NCI-H1436 treated with DMSO at 0.1 percent for 48 hours (cell line): ENCODE data around the gene WDR45B.
"Not testable (repeated sequence)": the region's sequence is repeated elsewhere in the genome, so short reads cannot be mapped to it uniquely, and the experiment has no call there.

Experiments used
- DNase-seq: peaks from one replicate; lab custom pipeline; 2025; lab: John Stamatoyannopoulos, UW

Gene WDR45B

DNA sequence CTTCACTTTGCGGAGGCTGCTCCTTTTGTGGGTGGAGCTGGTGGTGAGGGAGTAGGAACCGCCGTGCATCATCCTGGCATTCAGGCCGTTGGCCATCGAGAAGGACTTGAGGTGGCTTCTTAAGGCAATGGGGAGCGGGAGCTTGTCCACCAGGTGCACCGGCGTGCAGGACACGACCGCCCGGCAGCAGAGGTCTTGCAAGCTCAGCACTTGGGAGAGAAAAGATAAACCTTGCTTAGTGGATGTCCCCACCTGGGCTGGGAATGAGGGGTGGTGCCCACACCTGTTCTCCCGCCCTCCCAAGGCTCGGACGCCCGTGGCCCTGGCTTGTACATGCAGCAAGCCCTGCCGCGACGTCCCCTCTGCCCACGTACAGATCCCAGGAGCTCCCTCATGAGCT is 9.7 kb upstream of the WDR45B start:
- DNase-seq: no peak

DNA sequence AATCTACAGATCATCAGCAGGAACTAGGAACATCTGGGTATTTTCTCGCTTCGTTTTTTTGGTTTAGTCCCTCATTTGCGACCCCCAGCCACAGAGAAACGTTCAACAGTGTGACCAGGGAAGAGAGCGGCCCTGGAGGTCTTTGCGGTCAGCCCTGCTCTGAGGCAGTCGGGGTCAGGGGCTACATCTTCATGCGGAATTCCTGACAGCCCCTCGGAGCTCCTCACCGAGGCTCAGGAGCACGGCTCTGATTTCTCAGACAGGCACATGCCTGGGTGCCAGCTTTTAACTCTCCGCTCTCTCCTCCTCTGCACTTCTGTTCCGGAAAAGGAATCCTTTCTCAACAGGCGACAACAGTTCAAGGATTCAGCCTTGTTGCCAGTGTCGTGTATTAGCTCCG is 8.0 kb upstream of the WDR45B start:
- no peak for DNase-seq

DNA sequence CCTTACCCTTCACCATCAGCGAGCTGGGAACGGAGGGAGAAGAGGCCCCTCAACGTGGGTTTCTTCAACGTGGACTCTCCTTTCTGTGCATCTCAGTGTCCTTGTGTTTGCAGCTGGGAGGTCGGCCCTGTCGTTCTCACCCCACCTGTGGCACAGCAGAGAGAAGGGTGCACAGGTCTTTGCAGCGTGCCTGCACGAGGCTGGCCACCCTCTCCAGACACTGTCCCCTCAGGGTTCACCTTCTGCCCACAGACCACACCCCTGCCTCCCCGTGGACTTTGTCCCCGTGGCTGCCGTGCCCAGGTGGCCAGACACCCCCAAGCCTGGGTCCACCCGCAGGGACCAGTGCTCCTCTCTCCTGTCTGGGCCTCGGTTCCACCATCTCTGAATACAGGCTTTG is 7.3 kb upstream of the WDR45B start:
- DNase-seq: no peak

DNA sequence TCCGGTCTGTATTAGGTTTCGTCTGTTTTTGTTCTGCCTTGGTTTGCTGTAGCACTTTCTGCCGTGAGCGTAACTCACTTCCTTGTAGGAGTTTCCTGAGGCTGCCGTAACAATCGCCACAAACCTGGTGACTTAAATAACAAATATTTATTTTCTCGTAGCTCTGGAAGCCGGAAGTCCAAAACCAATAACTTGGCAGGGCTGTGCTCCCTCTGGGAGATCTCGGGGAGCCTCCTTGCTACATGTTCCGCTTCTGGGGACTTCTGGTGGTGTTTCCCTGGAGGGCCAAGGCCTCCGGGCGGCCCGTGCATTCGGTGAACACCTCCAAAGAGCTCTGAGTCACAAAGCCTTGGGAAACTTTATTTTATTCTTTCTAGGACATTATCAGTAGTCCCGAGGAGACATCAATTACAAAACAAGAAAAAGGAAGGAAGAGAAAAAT is 6.8 kb upstream of the WDR45B start:
- DNase-seq: no peak

DNA sequence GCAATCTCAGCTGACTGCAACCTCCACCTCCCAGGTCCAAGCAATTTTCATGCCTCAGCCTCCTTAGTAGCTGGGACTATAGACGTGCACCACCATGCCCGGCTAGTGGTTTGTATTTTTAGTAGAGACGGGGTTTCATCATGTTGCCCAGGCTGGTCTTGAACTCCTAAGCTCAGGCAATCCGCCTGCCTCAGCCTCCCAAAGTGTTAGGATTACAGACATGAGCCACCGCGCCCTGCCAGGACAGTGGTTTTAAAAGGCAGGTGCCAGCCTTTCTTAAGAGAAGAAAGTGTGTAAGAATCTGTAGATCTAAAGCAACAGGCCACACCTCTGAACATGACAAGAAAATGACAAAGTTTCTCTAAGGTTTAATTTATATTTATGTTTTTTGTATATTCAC is 6.4 kb upstream of the WDR45B start:
- not testable (repeated sequence) for DNase-seq

DNA sequence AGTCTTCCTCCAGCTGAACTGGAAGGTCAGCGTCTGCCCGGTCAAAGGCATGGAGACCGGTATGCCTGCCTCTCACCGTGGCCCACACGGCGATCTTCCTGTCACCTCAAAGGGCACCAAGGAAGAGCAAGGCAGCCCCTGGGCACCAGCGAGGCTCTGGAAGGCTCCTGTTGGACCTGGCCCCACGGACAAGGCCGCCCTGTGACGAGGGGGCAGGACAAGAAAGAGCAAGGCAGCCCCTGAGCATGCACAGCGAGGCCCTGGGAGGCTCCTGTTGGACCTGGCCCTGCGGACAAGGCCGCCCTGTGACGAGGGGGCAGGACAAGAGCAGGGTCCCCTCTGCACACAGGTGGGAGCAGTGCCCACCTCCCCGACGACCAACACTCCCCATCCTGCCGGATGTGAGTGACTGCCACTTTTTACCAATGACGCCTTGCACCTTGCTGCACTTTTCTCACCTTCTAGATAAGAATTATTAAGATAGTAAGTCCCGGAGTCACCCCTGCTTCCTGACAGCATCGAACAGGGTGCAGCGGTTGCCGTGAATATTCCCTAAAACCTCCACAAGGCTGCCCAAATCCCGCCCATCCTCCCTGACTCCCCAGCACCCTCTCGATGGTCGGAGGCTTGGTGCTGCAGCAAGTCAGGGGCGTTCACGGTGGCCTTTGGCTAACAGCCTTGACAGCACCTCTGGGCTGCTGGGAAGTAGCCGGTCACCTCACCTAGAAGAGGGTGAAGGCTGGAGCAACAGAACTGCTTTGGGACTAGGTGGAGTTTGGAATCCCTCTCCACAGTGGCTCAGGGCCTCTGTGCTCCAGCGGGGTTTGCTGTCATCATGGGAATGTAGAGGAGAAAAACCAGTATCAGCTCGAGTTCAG is 5.6 kb upstream of the WDR45B start:
- DNase-seq: no peak

DNA sequence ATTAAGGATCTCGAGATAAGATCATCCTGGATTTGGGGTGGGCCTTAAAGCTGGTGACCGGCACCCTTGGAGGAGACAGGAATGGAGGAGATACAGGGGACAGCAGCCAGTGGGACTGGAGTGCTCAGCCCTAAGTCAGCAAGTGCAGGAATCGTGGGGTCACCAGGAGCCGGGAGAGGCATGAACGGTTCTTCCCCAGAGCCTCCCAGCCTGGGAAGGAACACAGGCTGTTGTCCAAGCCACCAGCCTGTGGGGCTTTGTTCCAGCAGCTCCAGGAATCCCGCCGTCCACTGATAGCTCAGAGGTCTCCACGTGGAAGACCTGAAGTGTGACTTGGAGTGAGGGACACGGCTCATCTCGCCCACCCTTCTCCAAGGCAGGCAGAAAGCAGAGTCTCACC is 2.5 kb upstream of the WDR45B start:
- DNase-seq: no peak

DNA sequence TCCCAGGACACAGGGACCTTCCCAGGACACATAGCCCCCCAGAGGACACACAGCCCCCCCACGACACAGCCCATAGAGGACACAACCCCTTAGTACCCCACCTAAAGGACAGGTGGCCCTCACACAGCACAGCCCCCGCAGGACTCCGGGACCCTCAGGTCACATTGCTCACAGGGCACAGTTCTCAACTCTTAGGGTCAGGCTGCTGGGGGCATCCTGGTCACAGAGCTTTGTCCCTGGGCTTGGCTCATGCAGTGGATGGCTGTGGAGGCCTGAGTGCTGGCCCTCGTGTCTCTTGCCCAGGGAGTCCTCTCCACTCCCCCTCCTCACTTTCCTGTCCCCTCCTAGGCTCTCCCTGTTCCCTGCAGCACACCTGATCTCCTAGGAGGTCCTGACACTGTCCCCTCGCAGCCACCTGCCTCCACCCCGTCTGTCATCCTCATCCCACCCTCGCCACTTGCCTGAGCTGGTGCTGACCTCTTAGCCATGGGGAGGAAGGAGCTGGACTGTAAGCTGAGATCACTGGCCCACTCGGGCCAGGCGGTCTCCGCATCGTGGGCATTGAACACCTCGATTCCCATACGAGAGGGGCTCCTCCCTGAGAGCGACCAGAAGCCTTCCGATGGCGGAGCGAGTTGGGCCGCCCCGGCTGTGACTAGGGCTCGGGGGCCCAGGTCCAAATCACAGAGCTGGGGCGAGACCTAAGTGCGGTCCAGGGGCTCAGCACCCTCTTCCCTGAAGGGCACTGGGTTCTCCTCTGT is 1.4 kb upstream of the WDR45B start:
- no peak for DNase-seq

DNA sequence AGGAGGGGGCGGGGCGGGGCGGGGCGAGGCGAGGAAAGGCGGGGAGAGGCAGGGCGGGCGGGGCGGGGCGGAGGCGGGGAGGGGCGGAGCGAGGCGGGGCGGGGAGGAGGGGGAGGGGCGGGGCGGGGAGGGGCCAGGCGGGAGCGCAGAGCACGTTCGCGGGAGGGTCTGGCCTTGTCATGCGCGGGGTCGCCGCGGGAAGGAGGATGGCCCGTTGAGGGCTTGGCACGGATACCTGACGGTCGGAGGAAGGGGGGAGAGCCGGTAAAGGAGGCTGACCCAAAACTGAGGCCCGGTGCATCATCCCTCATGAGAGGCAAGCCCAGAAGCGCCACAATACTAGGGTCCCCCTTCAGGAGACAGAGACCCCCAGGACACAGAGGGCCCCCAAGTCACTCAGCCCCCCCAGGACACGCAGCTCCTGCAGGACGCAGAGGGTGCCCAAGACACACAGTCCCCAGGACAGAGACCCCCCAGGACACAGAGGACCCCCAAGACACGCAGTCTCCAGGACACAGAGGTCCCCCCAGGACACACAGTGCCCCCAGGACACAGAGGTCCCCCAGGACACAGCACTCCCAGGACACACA is 593 bp upstream of the WDR45B start:
- no peak for DNase-seq

DNA sequence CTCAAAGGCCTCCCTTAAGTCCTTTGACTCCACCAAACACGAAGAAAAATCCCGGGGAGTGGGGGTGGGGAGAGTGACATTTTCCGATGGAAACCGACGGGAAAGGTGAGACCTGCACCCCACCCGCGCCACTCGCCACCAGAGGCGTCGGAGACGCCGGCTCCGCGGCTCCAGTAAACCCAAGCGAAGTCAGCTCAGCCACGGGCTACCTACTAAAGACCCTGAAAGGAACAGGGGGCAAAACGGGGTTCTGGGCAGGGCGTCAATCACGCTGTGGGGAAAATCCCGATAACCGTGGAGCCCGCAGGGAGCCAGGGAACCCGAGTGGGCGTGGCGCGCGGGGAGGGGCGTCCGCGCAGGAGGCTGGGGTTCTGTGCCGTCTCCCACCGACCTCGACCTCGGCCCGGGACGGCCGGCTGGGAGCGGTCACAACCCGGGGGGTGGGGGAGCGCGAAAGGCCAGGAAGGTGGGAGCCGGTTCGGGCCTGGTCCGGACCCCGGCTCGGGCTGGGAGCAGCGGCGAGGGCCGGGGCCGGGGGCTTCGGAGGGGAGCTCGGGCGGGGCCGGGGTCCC is 565 bp downstream of the WDR45B start:
- DNase-seq: no peak

DNA sequence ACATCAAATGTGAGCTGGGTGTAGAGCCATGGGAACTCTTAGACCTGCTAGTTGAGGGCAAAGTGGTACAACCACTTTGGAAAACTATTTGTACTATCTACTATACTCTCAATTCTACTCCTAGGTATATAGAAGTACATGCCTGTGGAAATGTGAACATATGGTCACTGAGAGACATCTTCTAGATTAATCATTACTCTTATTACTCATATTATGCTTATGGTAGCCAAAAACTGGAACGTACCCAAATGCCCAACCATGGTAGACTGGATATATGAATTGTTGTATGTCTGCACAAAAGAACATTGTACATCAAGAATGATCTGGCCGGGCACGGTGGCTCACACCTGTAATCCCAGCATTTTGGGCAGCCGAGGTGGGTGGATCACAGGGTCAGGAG is 2.7 kb downstream of the WDR45B start:
- DNase-seq: no peak

DNA sequence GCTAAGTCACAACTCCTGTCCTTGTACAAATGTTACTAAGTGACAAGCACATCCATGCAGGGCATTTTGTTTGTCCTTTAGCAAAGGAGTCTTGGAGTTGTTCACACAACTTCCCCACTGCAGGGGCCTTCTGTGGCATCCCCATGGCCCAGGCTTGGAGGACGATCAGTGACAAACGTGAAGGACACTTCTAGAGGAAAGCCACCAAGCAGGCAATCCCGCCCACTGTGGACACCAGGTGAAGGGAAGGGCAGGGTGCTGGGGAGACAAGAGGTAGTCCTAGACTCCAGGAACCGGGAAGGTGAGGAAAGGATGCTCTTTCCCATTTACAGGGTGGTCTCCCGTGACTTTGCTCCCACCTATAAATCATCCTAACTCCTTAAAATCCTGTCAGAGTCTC is 4.1 kb downstream of the WDR45B start:
- no peak for DNase-seq

DNA sequence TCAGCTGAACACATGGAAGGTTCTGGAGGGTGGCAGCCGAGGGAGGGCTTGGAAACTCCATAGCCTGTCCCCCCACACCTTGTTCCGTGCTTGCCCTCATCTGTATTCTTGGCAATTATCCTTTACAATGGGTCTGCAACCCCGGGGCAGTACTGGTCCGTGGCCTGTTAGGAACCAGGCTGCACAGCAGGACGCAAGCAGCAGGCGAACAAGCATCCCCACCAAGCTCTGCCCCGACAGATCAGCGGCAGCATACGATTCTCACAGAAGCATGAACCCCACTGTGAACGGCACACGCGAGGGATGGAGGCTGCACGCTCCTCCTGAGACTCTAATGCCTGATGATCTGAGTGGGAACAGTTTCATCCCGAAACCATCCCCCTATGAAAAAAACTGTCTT is 6.2 kb downstream of the WDR45B start:
- no peak for DNase-seq

DNA sequence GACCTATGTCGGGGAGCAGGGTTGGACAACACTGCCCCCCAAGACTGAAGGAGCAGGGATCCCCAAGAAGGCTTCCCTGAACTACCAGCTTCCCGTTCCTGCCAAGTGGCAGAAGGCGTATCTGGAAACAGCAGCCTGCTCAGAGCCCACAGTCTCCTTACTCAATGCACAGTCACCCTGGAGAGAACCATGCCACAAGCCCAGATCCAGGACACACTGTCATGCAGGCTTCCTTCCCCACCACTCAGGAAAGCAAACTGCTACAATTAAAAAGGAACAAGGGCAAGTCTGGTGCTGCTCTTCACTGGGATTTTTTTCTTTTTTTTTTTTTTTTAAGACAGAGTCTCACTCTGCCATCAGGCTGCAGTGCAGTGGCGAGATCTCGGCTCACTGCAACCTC is 8.2 kb downstream of the WDR45B start:
- no peak for DNase-seq

DNA sequence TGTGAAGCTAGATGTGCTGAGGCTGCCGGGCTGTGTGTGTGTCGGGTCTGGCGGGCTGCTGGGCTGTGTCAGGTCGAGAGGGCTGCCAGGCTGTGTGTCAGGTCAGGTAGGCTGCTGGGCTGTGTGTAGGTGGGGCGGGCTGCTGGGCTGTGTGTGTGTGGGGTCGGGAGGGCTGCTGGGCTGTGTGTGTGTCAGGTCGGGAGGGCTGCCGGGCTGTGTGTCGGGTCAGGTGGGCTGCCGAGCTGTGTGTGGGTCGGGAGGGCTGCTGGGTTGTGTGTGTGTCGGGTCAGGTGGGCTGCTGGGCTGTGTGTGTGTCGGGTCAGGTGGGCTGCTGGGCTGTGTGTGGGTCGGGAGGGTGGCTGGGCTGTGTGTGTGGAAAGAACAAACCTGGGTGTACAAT is 8.6 kb downstream of the WDR45B start:
- DNase-seq: no peak

DNA sequence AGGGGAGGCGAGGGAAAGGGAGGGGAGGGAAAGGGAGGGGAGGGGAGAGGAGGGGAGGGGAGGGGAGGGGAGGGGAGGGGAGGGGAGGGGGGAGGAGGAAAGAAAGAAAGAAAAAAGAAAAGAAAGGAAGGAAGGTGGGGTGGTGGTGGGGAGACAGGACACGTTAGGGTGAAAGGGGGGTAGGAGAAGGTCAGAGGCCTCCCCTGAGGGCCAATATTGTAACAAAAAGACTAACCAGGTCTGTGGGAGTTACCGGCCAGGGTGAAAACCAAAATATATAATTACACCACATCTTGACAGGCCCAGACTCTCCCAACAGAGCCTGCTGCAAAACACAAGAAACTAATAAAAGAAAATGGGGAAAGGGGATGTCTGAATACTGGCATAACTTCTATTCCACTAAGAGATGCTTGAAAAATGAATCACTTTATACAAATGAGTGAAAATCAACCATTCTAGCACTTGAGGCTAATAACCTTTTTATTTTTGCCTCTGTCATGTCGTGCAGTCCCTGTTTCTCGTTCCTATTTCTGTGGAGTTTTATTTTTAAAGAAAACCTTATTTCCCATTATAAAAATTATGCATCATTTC is 10.0 kb downstream of the WDR45B start:
- no peak for DNase-seq

DNA sequence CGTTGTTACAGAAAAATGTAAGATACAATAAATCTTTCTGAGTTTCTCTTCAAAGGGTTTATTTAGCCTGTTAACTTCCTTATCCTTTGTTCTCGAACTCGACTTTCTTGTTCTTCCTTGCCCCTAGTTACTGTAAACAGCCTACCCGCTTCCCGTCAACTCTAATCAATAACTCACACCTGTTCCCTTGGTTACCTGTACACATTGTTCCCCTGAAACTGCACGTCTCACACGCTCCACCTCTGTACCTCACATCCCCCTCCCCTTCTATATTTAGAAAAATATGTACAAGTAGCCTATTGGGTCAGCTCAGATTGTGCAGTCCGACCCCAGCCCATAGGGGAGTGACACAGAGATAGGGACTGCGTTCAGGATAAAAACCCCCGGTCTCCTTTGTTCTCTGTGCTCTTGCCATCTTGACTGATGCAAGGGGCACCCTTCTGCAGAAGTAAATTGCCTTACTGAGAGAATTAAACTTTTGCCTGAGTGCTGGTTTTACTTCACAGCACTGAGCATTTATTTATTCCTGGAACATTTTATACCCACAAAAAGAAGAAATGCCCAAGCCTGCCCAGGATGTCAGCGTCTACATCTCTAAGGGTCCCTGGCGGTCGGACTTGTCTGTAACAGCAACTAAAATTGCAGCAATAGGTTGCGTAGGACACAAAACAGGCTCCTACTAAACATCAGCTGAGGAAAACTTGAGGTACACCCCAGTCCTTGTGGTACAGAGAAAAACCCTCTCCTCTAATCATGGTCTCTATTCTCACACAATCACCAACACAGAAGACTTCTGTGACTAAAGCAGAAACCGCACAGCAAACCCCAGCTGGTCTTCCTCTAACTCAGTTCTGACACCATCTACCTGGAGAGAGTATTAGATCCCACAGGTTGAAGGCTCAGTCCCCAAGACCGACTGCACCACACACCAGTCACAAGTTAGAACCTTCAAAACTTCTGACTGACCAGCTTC is 11.3 kb downstream of the WDR45B start:
- no peak for DNase-seq

DNA sequence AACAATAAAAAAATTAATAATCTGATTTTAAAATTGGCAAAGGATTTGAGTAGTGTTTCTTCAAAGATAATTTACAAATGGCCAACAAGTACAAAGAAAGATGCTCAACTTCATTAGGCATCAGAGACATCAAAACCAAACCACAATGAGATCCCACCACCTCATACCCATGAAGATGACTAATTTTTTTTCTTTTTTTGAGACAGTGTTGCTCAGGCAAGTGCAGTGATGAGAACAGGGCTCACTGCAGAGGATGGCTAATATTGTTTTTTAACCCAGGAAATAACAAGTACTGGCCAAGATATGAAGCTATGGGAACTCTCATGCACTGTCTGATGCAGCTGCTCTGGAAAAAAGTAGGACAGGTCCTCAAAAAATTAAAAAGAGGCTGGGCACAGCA is 14.9 kb downstream of the WDR45B start:
- no peak for DNase-seq

DNA sequence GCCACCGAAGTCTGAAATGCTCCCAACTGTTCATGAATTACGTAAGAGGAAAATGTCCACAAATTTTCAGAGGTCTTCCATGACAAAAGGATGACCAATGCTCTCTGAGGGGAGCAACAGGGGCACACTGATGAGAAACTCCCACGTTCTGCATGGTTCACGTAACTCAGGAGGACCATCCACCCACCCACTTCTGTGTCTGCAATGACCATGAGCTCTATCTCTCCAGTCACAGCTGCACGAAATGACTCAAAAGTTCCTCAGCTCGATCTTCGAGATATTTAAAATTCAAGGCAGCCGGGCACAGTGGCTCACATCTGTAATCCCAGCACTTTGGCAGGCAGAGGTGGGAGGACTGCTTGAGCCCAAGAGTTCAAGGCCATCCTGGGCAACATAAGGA is 15.8 kb downstream of the WDR45B start:
- DNase-seq: no peak

DNA sequence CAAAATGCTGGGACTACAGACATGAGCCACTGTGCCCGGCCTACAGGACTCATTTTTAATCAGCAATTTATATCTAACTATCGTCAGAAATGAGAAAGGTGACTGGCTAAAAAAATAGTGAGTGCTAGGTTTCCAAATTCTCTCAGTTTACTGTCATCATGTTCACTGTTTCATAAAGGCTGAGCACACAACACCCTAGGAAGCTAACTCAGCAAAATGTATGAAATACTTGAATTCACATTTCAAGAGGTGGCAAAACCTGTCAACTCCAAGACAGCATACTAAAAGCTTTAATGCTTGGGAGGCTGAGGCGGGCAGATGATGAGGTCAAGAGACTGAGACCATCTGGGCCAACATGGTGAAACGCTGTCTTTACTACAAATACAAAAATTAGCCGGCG is 16.7 kb downstream of the WDR45B start:
- no peak for DNase-seq

DNA sequence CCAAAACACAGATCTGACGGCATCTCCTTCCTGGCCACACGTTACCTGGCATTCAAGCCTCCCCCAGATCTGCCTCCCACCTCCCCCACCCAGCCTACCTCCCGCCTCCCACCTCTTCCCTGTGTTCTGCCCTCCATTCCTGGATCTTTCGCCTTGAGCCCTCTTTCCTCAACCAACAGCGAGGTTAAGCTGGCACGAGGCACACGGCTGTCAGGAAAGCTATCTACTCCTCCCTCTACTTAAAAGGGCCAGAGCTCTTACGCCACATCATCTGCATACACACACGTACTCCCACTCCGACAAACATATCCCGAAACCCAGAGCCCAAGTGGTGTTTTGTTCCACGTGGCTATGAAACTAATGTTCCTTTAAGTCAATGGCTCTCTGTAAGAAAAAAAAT is 18.0 kb downstream of the WDR45B start:
- DNase-seq: no peak
